ENCODE measurements around the gene SERINC5. TPM values are rescaled to one million over a fixed set of nuclear protein-coding genes. Genes with fewer than 3 reads are reported as not detected.

SERINC5 gene
- total RNA-seq, 1 experiment from 2014 or later = 52.3 TPM

DNA sequence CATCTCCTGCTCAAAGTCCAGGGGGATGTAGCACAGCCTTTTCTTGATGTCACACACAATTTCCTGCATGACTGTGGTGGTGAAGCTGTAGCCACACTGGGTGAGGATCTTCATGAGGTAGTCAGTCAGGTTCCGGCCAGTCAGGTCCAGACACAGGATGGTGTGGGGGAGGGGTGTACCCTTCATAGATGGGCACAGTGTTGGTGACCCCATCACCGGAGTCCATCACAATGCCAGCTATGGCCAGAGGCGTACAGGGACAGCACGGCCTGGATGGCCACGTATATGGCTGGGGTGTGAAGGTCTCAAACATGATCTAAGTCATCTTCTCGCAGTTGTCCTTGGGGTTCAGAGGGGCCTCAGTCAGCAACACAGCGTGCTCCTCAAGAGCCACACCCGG lies 44.3 kb upstream of the SERINC5 start:
- no peak overlapping the region for H3K27ac ChIP-seq (ENCODE audit: insufficient read length, low read depth, low read length)
- H3K27me3 Mint-ChIP-seq (ENCODE audit: low read depth) = no peaks in the 10 kb centered on the region; the same call in 1 of the 2 replicates
- no CpG with 5 or more reads among the region's 8 CpGs for WGBS (ENCODE audit: extremely low coverage, insufficient read length, low lambda C conversion rate)

More for the DNA sequence above, 44.3 kb upstream of the SERINC5 start:
- no peak overlapping the region for H2AFZ ChIP-seq (ENCODE audit: low read length)
- no peaks in the 10 kb centered on the region; the same call in 1 of the 2 replicates for H3K4me1 ChIP-seq (ENCODE audit: insufficient read depth, low read length)
- no peak for DNase-seq
- TF ChIP-seq, protein P1, sequence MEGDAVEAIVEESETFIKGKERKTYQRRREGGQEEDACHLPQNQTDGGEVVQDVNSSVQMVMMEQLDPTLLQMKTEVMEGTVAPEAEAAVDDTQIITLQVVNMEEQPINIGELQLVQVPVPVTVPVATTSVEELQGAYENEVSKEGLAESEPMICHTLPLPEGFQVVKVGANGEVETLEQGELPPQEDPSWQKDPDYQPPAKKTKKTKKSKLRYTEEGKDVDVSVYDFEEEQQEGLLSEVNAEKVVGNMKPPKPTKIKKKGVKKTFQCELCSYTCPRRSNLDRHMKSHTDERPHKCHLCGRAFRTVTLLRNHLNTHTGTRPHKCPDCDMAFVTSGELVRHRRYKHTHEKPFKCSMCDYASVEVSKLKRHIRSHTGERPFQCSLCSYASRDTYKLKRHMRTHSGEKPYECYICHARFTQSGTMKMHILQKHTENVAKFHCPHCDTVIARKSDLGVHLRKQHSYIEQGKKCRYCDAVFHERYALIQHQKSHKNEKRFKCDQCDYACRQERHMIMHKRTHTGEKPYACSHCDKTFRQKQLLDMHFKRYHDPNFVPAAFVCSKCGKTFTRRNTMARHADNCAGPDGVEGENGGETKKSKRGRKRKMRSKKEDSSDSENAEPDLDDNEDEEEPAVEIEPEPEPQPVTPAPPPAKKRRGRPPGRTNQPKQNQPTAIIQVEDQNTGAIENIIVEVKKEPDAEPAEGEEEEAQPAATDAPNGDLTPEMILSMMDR (conservative IDR thresholded peaks at IDR 0.05) = no peak
- no peak overlapping the region for H2BK20ac ChIP-seq (ENCODE audit: low read depth, low read length, poor library complexity, severe bottlenecking)
- no peak overlapping the region for H3K4me2 ChIP-seq (ENCODE audit: insufficient read depth, insufficient read length, low read length)
- H3K23me2 ChIP-seq (ENCODE audit: insufficient read length, low read depth, low read length, poor library complexity, severe bottlenecking) = no peaks in the 10 kb centered on the region
- Mint-ChIP-seq H3K9me3 (peaks cover 15 to 16% of the 10 kb centered on the region in 2 experiments), H3K4me3 (no peak overlapping the region), H3K4me1 (peaks cover 5 to 9% of the 10 kb centered on the region in 2 experiments), H3K27ac (no peak overlapping the region), H3K36me3 (ENCODE audit: insufficient read depth in 1 of 3, low read depth in 3 of 3) (peaks cover 0 to 9% (median 0%) of the 10 kb centered on the region in 3 experiments; a peak in 2 of 7 replicates)
- H2BK12ac ChIP-seq (ENCODE audit: insufficient read length, low read depth, low read length) = no peak overlapping the region
- H4K8ac ChIP-seq (replicated peaks; ENCODE audit: insufficient read length, low read depth, low read length) = no peak overlapping the region
- no peak overlapping the region for H2AK5ac ChIP-seq (ENCODE audit: insufficient read length, low read length)
- no peak overlapping the region for H4K5ac ChIP-seq (ENCODE audit: insufficient read length, low read depth, low read length)
- H3K27me3 ChIP-seq (ENCODE audit: insufficient read depth, low read length) = no peaks in the 10 kb centered on the region
- H3K23ac ChIP-seq (ENCODE audit: insufficient read length, low read depth, low read length) = no peak overlapping the region
- H3K79me1 ChIP-seq (ENCODE audit: insufficient read depth, low read depth, low read length, poor library complexity, severe bottlenecking) = no peaks in the 10 kb centered on the region
- H3K14ac ChIP-seq (ENCODE audit: insufficient read depth, low read length) = no peak overlapping the region
- H2BK120ac ChIP-seq (ENCODE audit: low read depth, low read length, poor library complexity, severe bottlenecking) = no peak overlapping the region
- no peaks in the 10 kb centered on the region for H4K20me1 ChIP-seq (ENCODE audit: control insufficient read depth, insufficient read depth, insufficient read length)
- no peak overlapping the region for H3K9ac ChIP-seq (ENCODE audit: extremely low read depth, insufficient read length, low read length)
- H2BK15ac ChIP-seq (ENCODE audit: low read depth, low read length) = no peak overlapping the region
- no peak overlapping the region for H3T11ph ChIP-seq (ENCODE audit: low read length)
- H3K9me3 ChIP-seq (ENCODE audit: control insufficient read depth, low read depth, low read length) = no peaks in the 10 kb centered on the region
- H3K4ac ChIP-seq (ENCODE audit: low read depth, low read length) = no peak overlapping the region
- no peak overlapping the region for H4K91ac ChIP-seq (ENCODE audit: insufficient read length, low read depth, low read length)
- no peak overlapping the region for H3K56ac ChIP-seq (ENCODE audit: insufficient read length, low read depth, low read length)
- H3K79me2 ChIP-seq (ENCODE audit: insufficient read depth, low read length) = no peaks in the 10 kb centered on the region
- H2BK5ac ChIP-seq (ENCODE audit: insufficient read length, low read length) = no peak overlapping the region
- H3K18ac ChIP-seq (ENCODE audit: insufficient read length, low read depth, low read length) = no peak overlapping the region

All from H9 (cell line).